ENCODE results near the gene LSAMP. TPM values are rescaled to one million over a fixed set of nuclear protein-coding genes. Genes with fewer than 3 reads are reported as not detected.

Gene LSAMP
- total and polyA plus RNA-seq, 9 of the 15 experiments (the other 6 are each of a cell fraction or from before 2014, with no cell fraction given): 0.09 to 0.11 TPM; not detected in 7

GRCh38 chr3:115814006-115814405 lies 631.3 kb downstream of the LSAMP start (continued):
- no peak for TF ChIP-seq NFIX (CRISPR knock-in tag; IDR thresholded peaks at IDR 0.05; ENCODE audit: low read depth)
- TF ChIP-seq, protein P1, sequence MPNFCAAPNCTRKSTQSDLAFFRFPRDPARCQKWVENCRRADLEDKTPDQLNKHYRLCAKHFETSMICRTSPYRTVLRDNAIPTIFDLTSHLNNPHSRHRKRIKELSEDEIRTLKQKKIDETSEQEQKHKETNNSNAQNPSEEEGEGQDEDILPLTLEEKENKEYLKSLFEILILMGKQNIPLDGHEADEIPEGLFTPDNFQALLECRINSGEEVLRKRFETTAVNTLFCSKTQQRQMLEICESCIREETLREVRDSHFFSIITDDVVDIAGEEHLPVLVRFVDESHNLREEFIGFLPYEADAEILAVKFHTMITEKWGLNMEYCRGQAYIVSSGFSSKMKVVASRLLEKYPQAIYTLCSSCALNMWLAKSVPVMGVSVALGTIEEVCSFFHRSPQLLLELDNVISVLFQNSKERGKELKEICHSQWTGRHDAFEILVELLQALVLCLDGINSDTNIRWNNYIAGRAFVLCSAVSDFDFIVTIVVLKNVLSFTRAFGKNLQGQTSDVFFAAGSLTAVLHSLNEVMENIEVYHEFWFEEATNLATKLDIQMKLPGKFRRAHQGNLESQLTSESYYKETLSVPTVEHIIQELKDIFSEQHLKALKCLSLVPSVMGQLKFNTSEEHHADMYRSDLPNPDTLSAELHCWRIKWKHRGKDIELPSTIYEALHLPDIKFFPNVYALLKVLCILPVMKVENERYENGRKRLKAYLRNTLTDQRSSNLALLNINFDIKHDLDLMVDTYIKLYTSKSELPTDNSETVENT (CRISPR knock-in tag; IDR thresholded peaks at IDR 0.05): no peak
- TF ChIP-seq BMI1 (IDR thresholded peaks at IDR 0.05; ENCODE audit: low read length): no peak
- TF ChIP-seq NCOR1 (IDR thresholded peaks at IDR 0.05): no peak
- TF ChIP-seq ILF3 (IDR thresholded peaks at IDR 0.05; ENCODE audit: borderline replicate concordance): no peak
- no peak for TF ChIP-seq ZFPM2 (CRISPR knock-in tag; IDR thresholded peaks at IDR 0.05)
- TF ChIP-seq SNAPC5 (CRISPR knock-in tag; IDR thresholded peaks at IDR 0.05): no peak
- TF ChIP-seq HDGF (IDR thresholded peaks at IDR 0.05): no peak
- no peak for TF ChIP-seq WHSC1 (IDR thresholded peaks at IDR 0.05; ENCODE audit: low read length)
- TF ChIP-seq CBX5 (IDR thresholded peaks at IDR 0.05; ENCODE audit: borderline replicate concordance, low read depth): no peak

DNA sequence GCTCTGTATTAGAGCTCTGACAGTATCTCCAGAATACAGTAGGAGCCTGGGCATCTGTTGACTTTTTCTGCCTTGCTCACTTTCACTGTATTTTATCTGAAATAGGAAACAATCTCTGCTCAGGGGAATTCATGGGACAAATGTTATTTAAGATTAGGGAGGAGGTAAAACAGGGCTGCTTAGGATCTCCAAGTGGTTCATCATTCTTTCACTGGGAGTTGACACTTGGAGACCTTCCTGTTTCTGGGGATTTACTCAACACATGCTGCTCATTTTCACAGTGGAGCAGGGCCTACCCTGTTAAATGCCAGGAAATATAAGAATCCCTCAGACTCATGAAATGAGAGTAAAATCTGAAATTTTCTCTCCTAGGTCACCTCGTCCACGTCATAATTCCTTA lies 636.5 kb downstream of the LSAMP start:
- Histone ChIP-seq H3K4me3 (no peak overlapping the region), H3K36me3 (ENCODE audit: control insufficient read depth, insufficient read depth, low read length) (no peaks in the 10 kb centered on the region), H3K27ac (ENCODE audit: extremely low read depth, low read depth, low read length) (no peak overlapping the region), H3K79me2 (ENCODE audit: control insufficient read depth, insufficient read depth, low read length) (no peaks in the 10 kb centered on the region), H3K4me1 (replicated peaks in 1 of 2; ENCODE audit: control insufficient read depth in 2 of 2, insufficient read depth in 2 of 2, low read length in 2 of 2) (no peaks in the 10 kb centered on the region), H4K20me1 (replicated peaks; ENCODE audit: control insufficient read depth, insufficient read depth, low read length) (no peaks in the 10 kb centered on the region), H2AFZ (ENCODE audit: low read depth, low read length) (no peak overlapping the region), H3K4me2 (ENCODE audit: insufficient read depth, low read length) (no peak overlapping the region), H3K27me3 (ENCODE audit: control insufficient read depth in 2 of 2, insufficient read depth in 2 of 2, low read length in 2 of 2) (peaks cover 0 to 5% of the 10 kb centered on the region in 2 experiments; a peak in 2 of 5 replicates), H3K9me1 (ENCODE audit: control insufficient read depth, insufficient read depth, low read length) (no peaks in the 10 kb centered on the region), H3K9me3 (replicated peaks; ENCODE audit: control insufficient read depth, insufficient read depth, low read depth, low read length) (no peaks in the 10 kb centered on the region), H3K9ac (ENCODE audit: insufficient read depth in 1 of 2, low read depth in 2 of 2, low read length in 2 of 2) (no peak overlapping the region)
- POLR2A ChIA-PET: no interaction called here
- no TSS peak for BruUV-seq (replicated peaks)
- CTCF ChIA-PET (ENCODE audit: low intra/inter-chr PET ratio): no interaction called here
- intact Hi-C loops (cut with micrococcal nuclease): no loop called here
- no peak for ATAC-seq
- WGBS (ENCODE audit: insufficient coverage, low coverage, missing lambda C conversion rate): no CpG with 5 or more reads among the region's 2 CpGs
- no peak for FAIRE-seq
- in situ Hi-C loops (cut with MboI): no loop called here
- no peak for DNase-seq (ENCODE audit: extremely low read depth in 1 of 4, low spot score in 3 of 4)
- TF ChIP-seq TAF9B (IDR thresholded peaks at IDR 0.05; ENCODE audit: partially characterized antibody): no peak
- TF ChIP-seq ELF2 (CRISPR knock-in tag; IDR thresholded peaks at IDR 0.05): no peak
- TF ChIP-seq ZNF609 (CRISPR knock-in tag; IDR thresholded peaks at IDR 0.05; ENCODE audit: borderline replicate concordance): no peak
- TF ChIP-seq MBD2 (IDR thresholded peaks at IDR 0.05; ENCODE audit: borderline replicate concordance, low read depth): no peak
- TF ChIP-seq HEY1 (CRISPR knock-in tag; IDR thresholded peaks at IDR 0.05; ENCODE audit: borderline replicate concordance): no peak
- no peak for TF ChIP-seq PHF21A (IDR thresholded peaks at IDR 0.05; ENCODE audit: borderline replicate concordance, low read depth)
